A172 (cell line): ENCODE measurements around the gene LZTS3. TPM values are rescaled to one million over a fixed set of nuclear protein-coding genes. Genes with fewer than 3 reads are reported as not detected.
"Not testable (repeated sequence)": the region's sequence is repeated elsewhere in the genome, so short reads cannot be mapped to it uniquely, and the experiment has no call there.

ENCODE experiments used
- DNase-seq: peaks from one replicate; pipeline ENCODE4 v3.0.0-alpha.2; 2015; ENCODE audit warnings: low spot score
- total RNA-seq: library from RNA; depleted of rRNA; stranded (reverse); fragments of >200 nt; shearing (Covaris generic); gene quantifications from 2 replicates; pipeline ENCODE4 v1.2.3, GENCODE V29; 2014

LZTS3 gene
- total RNA-seq, 1 experiment from 2014 or later, result 2.7 TPM

DNA sequence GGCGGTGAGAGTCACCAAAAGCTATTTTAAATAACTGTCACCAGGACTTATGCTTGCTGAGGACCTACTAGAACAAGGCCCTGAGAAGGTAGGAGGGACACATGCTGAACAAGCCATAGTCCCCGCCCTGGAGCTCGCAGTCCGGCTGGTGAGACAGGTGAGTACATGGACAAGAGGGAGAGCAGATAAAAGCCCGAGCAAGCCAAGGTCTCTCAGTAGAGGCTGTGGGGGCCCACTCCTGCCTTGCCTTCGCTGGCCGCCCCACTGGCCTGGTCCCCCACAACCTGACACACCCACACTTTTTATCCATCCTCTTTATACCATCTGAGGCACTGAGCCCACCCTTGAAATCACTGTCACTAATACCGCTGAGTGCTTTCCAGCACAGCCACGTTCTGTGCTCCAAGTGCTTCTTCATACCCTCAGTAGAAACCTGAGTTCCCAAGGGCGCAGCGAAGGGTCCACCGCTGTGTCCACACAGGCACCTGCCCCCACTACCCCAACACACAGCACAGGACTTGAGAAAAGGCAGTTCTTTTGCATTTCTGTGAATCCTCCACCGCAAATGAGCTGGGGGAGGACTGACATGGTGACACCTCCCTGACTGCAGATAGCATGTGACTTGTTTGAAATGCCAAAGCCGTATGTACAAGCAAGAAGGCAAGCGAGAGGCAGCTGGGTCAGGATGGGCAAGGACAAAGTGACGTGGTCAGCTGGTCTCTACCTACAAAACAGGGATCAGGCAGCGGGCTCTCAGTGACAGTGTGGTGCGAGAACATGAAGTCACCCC is 19.1 kb upstream of the LZTS3 start:
- no peak for DNase-seq

DNA sequence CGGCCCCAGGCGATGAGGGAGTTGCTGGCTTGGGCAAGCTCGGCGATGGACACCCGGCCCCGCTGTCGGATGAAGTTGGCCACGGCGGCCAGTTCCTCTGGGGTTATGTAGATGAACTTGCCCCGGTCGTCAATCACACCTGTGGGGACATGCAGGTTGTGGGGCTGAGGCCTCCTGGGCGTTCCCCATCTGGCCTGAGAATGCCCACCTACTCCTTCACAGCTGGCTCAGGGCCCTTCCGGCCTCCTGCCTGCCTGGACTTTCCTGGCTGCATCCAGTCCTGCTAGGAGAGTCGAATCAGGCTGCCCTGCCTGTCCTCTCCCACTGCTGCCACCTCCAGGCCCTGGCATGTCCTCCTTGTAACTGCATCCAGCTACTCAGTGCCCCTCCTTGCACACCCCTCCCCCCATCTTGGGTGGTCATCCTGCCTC is 17.3 kb upstream of the LZTS3 start:
- no peak for DNase-seq

- DNase-seq, result no peak
Measured at GRCh38 chr20:3189561-3190131, 16.3 kb upstream of the LZTS3 start.

DNA sequence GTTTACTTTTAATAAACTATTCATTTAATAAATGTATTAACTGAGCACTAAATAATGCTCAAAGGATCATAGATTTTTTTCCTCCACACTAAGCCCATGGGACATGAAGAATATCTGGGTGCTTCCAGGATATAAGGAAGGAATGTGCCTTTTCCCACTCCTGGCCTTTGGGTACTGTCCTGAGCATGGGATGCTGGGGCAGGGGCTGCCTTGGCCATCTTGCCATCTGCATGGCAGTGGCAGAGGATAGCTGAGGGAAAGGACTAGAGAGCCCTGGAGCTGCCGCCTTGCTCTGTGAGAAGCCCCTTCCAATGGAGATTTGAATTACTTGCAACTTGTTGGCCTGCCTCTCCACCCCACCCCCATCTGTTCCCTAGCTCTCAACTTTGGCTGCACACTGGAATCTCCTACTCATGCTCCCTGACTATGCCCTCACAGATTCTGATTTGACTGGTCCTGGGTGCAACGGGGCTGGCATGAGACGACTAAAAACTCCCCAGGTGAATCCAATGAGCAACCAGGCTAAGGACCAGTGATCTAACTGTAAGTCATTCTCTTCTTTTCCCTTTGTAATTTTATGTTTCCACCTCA is 15.6 kb upstream of the LZTS3 start:
- no peak for DNase-seq

DNA sequence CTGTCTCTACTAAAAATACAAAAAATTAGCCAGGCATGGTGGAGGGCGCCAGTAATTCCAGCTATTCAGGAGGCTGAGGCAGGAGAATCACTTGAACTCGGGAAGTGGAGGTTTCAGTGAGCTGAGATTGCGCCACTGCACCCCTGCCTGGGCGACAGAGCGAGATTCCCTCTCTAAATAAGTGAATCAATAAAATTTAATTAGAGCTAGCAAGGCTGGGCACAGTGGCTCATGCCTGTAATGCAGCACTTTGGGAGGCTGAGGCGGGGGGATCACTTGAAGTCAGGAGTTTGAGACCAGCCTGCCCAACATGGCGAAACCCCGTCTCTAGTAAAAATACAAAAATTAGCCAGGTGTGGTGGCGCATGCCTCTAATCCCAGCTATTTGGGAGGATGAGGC is 14.5 kb upstream of the LZTS3 start:
- not testable (repeated sequence) for DNase-seq

DNA sequence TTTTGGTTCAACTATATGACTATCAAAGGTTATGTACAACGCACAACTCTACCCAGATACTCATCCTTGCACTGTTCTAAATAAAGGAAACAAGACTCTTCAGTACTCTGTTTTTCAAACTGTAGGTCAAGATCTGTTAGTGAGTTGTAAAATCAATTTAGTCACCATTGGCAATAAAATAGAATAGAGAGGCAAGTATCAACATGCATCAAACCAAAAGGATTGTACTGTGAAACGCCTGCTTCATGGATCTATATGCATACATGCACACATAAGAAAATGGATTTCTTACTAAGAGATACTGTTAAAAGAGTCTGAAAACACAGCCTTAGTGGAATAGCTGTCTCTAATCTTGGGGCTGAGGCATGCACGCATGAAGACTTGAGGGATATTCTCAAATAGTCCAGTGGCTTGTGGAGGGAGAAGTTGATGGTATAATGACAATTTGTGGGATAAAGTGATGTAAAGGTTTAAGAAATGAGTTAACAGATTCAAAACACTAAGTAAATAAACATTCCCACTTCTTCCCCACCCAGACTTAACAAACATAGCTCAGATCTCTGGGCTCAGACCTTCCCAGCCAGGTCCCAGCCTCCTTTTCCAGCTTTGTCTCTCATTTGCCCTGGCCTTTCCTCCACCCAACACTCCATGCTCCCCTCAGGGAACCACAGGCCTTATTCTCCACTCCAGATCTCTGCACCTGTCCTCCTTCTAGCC is 10.7 kb upstream of the LZTS3 start:
- no peak for DNase-seq

- not testable (repeated sequence) for DNase-seq
Measured at GRCh38 chr20:3182429-3182828, 9.1 kb upstream of the LZTS3 start.

DNA sequence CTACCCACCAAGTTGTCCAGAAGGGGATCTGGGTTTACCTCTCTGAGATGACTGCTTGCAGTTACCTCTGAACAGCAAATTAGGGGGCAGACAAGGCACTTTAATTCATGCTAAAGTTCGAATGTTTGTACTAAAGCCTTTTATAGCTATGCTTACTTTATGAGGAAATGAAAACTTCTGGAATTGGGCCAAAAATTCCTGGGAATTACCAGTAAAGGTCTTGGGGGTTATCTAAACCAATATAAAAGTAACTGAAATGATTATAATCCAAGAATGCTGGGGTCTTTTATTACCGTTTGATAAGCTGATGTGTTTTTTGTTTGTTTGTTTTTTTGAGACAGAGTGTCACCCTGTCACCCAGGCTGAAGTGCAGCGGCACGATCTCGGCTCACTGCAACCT is 7.9 kb upstream of the LZTS3 start:
- DNase-seq, result no peak

GRCh38 chr20:3180319-3180718 is 7.0 kb upstream of the LZTS3 start:
- DNase-seq, result no peak

DNA sequence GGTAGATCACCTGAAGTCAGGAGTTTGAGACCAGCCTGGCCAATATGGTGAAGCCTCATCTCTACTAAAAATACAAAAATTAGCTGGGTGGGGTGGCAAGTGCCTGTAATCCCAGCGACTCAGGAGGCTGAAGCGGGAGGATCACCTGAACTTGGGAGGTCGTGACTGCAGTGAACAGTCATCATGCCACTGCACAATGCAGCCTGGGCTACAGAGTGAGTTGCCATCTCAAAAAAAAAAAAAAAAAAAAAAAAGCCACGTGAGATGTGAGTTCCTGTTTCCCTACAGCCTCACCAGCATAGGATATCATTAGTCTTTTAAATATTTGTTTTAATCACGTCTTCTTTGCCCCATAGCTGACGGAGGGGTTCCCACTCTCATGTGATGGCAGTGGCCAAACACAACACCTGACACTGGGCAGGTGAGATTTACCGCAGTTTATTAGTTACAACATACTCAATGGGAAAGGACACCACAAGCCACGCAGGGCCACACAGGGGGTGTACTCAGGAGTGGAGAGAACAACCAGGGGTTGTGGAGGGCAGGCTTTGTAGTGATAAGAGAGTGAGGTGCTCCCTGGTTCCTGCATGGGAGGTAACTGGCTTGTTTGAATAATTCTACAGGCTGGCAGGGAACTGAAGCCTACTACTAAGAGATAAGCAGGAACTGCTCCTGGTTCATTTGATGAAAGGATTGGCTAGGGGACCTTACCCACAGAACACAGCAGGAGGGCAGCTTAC is 4.6 kb upstream of the LZTS3 start:
- no peak for DNase-seq

GRCh38 chr20:3175270-3175669 is 1.9 kb upstream of the LZTS3 start:
- no peak for DNase-seq

DNA sequence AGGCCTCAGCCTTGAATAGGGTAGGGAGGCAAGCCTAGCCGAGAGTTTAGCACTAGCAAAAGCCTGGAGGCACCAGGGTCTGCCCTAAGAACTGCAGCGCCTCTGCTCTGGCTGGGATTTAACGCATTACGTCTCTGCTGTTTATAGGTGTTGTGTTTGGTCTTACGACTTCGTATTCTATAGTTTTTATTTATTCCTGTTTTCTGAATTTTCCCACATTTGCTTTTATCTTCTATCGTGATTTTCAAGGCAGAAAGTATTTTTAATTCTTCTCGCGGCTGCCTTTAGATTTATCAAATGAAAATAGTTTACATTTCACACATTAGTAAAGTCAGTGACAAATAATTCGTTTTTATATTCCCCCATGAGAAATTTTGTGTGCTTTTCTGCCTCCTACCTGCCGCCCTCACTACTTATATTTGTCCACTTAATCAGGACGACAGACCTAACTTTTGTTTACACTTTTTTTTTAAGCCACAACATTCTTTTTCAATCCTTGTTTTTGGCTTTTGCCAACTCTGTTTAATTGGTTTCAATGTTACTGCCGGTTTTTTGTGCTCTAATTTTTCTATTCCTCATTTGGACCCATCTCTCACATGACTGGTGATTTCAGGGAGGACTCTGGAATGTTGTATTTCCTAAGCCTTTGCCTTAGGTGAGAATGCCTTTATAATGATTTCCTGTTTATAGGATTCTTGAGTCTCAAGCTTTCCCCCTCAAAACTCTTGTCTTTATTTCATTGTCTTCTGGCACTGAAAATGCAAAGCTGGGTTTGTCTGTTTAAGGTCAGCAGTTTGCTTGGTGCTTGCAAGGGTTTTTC is 1.3 kb upstream of the LZTS3 start:
- peak; percentile 36 for DNase-seq

DNA sequence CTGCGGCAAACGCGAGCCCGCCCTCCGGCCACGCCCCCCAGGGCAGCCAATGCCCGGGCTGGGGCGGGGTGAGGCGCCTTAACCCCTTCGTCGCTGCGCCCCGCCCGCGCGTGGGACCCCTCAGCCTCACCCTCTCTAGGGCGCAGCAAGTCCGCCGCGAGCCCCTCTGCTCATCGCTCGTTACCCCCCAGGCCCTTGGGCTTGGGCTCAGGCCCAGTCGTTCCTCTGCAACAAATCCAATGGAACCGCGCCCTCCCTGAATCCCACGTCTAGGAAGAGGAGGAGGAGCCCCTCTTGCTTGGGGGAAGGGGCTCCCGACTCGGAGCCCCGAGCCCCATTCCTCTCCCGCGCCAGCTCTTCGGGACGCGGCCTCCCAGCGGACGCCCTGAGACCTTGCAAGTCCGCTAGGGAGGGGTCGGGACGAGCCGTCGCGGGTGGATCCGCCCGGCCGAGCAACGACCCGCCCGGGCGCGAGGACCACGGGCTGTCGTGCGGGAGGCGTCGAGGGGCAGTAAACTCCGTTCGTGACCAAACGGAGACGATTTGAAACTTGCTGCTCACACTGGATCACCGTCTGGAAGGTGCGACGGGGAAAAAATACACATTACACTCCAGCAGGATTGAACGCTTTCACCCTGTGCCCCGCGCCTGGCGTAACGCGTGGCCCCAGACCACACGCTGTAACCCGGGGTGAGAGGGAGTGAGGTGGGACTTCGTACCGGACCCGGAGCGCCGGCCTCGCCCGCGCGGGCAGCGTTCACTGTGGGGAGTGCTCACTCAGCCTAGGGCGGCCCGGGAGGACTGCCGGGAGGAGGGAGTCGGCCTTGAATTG is 477 bp upstream of the LZTS3 start:
- DNase-seq, result peak; percentile 56

DNA sequence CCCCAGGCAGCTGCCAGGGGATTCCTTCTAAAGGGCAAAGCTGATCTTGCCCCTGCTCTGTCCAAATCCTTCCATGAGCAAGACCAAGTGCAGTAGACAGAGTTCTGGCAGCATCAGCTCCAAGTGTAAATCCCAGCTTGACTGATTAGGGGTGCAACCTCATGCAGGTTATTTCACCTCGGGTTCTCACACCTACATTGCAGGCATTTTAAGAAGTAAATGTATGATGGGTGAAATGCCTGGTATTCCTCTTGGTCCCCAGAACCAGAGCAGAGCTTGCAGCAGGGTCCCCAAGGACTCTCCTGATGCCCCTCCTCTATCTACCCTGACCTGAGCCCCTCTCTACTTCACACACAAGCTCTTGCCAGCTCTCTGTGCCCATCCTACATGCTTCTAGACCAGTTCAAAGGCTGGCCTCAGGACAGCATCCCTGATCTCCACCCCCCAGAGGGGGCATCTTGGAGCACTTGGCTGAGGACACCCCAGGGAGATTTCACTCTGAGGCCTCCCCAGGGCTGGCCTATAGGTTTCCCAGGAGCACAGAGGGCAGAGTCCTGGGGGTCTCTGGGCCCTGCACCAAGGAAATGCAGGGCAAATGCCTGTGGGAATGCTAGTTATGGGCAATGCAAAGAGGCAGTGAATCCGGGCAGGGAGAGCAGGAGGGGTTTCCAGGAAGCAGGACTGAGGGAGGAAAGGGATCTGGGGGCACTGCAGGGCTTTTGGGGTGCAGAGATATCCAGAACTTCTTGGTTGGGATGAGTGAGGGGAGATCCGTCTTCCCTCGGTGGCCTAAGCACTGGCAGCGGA is 1.0 kb downstream of the LZTS3 start:
- no peak for DNase-seq

DNA sequence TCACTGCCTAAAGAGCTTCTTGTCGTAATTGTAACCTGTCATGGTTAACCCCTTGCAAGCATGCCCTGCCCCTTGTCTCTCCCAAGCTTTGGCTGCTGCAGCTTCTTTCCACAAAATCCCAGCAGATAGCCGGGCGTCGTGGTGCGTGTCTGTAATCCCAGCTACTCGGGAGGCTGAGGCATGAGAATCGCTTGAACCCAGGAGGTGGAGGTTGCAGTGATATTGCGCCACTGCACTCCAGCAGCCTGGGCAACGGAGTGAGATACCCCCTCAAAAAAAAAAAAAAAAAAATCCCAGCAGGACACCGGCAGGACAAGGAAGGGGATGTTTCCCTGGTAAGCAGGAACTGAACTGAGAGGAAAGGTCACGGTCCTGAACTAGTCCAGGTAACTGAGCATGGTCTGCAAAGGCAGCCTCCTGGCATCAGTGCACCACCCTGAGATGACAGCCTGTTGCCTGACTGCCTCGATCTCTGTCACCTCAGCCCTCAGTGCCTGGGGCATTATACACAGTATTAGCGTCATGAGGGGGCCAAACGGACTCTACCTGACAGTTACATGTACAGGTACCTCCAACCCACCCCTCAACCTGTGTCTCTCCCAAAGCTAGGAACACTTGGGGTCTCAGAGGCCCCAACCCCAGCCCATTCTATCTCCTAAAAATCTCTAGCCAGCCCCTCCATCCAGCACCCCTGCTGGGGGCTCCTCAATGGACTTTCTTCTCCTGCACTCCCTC is 1.8 kb downstream of the LZTS3 start:
- DNase-seq, result no peak

DNA sequence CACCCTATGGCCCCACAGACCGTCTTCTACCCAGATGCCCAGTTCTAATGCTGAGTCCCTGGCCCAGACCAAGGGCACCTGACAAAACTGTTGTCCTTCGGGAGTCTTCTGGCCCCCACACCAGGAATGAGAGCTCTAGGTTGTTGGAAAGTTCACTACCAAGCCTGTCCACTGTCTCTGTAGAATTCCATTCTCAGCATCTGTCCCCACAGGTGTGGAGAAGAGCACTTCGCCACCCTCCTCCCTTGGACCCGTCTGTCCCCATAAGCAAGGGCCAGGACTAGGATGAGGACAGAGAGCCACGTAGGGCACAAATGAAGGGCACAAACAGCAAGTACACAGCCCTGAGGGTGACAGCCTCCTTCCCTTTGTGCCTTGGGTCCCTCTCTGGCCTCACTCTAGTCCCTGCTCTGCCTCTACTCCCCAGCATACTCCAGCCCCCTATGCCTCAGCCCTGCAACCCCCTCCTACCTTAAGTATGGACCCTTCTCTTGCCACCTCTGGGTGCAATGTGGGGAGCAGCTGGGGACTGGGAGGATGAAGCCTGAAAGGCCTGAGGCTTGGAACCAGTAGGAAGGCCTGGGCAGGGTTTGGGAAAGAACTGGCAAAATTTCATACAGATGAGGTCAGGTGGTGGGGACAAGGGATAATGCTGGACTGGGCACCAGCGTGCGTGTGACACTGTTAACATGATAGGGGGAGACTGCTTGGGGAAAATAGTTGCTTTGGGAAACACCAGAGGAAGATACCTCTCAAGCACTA is 4.3 kb downstream of the LZTS3 start:
- DNase-seq, result no peak

DNA sequence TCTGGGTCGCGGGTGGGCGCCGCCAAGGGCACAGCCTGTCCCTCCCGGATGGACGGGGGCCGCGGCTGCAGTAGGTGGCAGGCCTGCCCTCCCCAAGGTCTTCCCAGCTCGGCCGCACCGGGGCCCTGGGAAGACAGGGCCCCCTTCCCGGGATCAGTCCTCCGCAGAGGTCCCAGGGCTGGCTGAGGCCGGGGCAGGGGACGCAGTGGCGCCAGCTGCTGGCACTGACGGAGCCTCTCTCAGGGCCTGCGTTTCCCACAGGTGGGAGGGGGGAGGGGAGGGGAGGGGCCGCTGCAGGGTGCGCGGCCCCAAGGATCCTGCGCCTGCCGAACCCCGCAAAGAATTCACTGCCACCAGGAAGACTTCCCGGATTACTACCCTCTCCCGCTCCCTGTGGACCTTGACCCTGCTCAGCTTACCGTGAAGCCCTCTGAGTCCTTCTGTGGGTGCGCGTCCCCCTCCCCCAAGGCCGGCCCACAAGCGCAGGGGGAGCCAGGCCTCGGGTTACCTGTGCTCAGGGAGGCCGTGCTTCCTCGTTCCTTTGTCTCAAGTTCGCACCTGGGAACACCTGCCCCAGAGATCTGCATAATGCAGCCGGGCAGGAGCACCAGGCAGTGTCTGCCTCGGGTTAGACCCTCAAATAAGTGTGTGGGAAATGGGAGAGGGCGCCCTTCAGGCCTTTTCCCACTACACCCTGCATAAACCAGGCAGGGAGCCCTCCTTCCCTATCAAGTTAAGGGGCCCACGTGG is 5.1 kb downstream of the LZTS3 start:
- no peak for DNase-seq
